ENCODE data around the gene KYNU.
"Not testable (repeated sequence)": the region's sequence is repeated elsewhere in the genome, so short reads cannot be mapped to it uniquely, and the experiment has no call there.

KYNU gene

DNA sequence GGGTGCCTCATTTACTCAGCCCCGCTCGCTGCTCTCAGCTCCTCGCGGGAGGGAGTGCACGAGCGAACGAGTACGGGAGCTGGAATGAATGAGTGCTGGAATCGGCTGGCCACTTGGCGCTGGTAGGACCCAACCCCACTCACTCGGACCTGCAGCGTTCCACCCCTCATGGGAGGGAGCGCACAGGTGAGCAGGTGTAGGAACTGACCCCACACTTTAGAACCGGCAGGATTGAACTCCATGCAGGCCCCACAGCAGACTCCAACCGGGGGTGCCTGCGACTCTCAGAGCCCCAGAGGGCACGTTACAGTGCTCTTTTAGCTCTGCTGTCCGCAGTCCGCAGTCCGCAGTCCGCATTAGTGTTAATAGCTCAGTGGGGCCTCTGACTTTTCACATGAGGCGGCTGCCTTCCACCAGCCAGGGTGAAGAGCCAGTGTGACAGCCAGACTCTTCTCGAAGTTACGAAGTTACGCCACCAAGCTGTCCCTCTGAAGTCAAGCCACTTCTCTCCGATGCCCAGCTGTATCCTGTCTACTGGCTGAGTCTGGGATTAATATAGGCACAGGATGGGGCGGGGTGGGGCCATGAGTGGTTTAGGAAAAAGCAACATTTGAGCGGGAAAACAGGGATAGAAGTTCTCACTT, 149.1 kb downstream of the KYNU start:
- DNase-seq (ENCODE audit: low spot score), result no peak

DNA sequence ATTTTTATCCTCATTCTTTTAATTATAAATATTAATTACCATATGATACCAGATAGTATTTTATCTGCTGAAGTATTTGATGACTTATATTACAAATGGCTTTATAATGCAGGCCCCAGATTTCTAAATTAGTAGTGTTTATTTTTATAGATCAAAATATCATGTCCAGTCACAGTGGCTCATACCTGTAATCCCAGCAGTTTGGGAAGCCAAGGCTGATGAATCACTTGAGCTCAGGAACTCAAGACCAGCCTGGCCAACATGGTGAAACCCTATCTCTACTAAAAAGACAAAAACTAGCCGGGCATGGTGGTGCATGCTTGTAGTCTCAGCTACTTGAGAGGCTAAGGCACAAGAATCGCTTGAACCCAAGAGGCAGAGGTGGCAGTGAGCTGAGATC, 151.7 kb downstream of the KYNU start:
- no peak for DNase-seq (ENCODE audit: low spot score)

DNA sequence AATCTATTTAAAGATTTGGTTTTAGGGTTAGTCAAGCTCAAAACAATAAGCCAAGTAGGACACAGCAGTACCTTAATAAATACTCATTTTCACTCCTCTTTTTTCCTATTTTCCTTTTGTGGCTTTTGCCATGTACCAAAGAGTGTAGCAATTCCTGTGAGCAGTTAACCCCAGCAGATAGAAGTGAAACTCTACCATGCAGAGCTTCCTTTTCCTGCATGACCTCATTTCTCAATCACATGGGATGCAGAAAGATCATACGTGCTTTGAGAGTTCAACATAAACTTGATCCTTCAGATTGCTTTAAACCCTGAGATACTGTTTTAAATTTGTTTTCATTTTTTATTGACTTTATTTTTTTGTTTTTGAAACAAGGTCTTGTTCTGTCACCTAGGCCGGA, 152.7 kb downstream of the KYNU start:
- DNase-seq (ENCODE audit: low spot score), result no peak

DNA sequence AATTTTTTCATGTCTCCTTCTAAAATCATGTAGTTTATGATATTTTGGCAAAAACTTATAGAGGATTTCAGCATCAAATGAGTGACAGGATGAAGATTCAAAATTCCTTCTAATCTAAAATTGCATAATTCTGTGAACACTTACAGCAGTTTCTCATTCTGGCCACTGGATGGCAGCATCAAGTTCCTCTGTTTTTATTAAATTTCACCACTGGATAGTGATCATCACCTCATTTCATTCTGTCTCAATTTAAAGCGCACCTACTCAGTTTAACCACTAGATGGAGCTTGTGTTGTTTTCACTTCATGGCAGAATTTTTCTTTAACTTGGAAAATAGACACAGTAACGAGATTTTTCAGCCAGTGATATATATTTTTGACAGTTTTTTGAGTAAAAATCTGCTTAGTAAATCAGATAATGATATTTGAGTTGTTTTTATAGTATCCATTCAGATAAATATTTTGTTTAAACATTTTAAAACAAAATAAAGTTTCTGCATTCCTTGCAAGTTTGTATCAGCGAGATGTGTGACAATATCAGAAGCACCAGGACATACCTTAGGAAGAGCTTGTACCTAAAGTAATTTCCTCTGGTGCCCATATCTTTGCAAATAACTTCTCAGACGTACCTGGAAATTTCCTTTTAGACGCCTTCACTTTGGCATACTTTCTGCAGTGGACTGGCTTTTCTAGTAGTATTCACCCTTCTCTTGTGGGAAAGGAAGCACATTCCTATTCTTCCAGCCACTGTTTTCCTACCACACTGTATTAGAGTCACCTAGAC, 157.0 kb downstream of the KYNU start:
- DNase-seq (ENCODE audit: low spot score), result peak; percentile 74

DNA sequence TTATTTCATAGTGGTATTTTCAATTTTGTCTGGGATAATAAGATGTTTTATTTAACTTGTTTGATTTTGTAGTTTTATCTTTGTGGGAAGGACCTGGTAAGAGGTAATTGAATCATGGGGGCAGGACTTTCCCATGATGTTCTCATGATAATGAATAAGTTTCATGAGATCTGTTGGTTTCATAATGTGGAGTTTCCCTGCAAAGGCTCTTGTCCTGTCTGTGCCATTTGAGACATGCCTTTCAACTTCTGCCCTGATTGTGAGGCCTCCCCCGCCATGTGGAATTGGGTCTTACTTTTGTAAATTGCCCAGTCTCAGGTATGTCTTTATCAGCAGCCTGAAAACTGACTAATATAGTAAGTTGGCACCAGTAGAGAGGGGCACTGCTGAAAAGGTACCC, 174.0 kb downstream of the KYNU start:
- DNase-seq (ENCODE audit: low spot score), result no peak

DNA sequence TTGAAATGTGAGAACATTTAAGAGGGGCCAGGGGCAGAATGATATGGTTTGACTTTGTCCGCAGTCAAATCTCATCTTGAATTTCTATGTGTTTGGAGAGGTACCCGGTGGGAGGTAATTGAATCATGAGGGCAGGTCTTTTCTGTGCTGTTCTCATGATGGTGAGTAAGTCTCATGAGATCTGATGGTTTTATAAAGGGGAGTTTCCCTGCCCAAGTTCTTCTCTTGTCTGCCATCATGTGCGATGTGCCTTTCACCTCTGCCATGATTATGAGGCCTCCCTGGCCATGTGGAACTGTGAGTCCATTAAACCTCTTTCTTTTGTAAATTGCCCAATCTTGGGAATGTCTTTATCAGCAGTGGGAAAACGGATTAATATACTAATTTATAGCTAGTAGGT, 176.0 kb downstream of the KYNU start:
- not testable (repeated sequence) for DNase-seq (ENCODE audit: low spot score)

DNA sequence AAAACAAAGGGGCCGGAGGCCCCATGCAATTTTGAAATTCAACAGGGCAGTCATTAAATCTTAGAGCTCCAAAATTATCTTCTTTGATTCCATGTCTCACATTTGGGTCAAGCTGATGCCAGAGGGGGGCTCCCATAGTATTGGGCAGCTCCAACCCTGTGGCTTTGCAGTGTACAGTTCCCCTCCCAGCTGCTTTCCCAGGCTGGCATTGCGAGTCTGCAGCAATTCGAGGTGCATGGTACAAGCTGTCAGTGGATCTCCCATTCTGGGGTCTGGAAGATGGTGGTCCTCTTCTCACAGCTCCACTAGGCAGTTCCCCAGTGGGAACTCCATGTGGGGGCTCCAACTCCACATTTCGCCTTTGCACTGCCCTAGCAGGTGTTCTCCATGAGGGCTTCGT, 179.1 kb downstream of the KYNU start:
- no peak for DNase-seq (ENCODE audit: low spot score)

DNA sequence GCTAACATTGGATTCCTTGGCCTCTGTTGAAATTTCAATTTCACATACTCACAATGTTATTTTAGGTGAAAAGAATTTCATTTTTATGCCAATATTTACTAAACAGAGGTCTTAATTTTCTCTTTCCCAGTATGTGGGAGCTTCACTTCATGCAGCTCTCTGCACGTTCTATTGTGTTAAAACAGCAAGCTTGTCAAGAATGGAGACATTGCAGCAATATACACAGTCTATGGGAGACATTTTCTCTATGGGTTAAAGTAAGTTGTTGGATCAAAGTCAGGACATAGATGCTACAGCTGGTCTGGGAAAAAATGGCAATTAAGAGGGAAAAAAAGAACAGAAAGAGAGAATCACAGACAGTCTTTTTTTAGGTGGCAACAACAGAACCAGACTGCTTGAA, 181.4 kb downstream of the KYNU start:
- no peak for DNase-seq (ENCODE audit: low spot score)

DNA sequence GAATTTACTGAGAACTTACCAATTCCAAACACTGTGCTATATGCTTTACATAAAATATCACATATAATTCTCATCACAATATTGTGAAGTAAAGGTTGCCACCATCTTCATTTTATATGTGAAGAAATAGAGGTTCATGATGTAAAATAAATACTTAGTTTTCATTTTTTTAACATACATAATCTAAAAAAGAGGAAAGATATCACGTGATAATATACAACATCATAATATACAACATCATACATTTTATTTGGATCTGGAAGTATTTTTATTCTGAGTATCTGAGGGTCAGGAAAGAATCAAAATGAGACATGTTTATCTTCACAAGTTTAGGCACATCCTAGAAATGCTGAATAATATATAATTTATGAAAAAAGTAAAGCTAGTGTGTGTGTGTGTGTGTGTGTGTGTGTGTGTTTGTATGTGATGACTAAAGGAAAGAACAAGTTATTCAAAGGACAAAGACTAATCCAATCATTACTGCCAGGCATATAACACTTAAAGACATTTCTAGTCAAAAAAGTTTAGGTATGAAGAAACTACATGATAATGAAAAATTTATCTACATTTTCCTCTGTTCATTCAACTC, 186.2 kb downstream of the KYNU start:
- DNase-seq (ENCODE audit: low spot score), result no peak

DNA sequence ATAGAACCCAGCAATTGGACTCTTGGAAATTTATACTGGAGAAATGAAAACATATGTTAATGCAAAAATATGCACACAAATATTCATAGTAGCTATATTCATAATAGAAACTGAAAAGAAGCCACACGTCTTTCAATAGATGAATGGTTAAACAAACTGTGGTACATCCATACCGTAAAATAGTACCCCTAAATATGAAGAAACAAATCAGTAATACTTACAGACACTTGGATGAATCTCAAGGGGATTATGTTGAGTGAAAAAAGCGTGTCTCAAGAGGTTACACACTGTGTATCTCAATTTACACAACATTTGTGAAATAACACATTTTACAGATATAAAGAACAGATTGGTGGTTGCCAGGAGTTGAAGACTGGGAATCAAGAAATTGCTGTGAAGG, 190.6 kb downstream of the KYNU start:
- DNase-seq (ENCODE audit: low spot score), result no peak

DNA sequence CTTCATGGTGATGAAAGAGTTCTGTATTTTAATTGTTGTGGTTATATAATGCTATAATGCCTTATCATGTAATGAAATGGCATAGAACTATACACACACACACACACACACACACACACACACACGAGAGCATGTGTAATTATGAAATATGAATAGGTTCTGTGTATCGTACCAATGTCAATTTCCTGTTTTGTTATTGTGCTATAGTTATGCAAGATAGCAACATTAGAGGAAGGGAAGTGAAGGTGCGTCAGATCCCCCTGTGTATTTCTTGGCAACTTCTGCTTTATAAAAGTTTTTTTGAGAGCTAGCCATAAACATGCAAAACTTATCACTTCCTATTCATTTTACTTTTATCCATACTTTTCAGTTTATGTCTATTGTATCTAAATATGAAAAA, 191.0 kb downstream of the KYNU start:
- DNase-seq (ENCODE audit: low spot score), result no peak

DNA sequence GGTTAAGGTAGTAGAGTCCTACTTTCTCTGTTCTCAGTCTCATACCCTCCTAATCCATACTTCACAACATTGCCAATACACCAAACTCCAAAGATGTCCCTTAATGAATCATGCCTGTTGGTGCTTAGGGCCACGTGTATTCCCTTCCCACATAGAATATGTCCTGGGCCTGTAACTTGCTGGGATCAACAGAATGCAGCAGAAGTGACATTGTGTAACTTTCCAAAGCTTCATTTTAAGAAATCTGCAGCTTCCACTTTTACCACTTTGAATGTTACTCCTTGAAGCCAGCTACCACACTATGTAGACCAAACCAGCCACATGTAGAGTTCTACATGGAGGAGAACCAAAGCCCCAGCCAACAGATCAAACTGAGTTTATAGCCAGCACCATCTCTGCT, 193.2 kb downstream of the KYNU start:
- DNase-seq (ENCODE audit: low spot score), result no peak

DNA sequence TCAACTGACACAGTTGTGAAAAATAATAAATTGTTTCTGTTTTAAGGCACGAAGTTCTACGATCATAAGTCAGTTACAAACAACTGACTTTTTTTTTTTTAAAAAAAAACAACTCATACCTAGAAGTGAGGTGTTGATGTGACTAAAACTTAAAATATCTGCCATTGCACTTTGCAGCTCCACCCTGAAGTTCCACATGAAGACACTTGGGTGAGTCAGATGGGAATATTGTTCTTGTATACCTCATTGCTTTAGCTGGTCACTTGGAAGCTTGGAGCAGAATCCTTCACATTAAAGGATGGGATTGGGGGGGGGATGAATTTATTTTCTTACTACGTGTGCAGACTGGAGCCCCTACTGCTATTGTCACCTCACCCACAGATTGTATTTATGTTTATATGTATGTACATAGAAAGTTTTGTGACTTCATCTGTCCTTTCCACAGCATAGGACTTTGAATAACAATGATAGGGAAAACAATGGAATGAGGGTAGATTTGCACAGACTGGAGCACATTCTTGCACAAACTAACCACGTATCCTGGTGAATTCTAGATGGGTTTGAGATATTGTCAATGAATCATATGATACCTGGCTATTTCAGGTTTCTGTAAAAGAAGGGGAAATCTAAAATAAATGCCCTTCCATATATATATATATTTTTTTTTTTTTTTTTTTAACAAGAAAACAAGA, 193.9 kb downstream of the KYNU start:
- no peak for DNase-seq (ENCODE audit: low spot score)

DNA sequence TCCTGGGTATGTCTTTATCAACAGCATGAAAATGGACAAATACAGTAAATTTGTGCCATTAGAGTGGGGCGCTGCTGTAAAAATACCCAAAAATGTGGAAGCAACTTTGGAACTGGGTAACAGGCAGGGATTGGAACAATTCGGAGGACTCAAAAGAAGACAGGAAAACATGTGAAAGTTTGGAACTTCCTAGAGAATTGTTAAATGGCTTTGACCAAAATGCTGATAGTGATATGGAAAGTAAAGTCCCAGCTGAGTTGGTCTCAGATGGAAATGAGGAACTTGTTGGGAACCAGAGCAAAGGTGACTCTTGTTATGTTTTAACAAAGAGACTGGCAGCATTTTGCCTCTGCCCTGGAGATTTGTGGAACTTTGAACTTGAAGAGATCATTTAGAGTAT, 197.4 kb downstream of the KYNU start:
- not testable (repeated sequence) for DNase-seq (ENCODE audit: low spot score)

DNA sequence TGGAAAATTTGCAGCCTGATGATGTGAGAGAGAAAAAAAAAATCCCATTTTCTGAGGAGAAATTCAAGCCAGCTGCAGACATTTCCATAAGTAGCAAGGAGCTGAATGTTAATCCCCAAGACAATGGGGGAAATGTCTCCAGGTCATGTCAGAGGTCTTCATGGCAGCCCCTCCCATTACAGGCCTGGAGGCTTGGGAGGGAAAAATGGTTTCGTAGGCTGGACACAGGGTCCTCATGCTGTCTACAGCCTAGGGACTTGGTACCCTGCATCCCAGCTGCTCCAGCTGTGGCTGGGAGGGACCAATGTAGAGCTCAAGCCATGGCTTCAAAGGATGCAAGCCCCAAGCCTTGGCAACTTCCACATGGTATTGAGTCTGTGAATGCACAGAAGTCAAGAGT, 198.2 kb downstream of the KYNU start:
- no peak for DNase-seq (ENCODE audit: low spot score)

DNA sequence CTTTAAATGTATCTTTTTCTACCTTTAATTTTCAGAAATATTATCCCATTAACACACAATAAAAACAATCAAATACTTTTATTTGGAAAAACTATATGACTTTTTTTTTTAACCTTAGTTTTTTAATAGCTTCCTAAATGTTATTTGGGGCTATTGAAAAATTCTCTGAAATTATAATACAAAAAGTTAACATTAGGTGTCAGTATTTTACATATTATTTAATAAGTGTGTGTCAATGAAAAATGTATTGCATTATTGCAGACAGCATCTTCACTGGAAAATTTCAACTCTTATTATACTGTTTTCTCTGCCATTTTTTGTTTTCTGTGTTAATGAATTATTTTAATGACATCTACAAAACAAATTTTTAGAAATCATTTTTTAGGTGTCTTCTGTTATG, 200.6 kb downstream of the KYNU start:
- DNase-seq (ENCODE audit: low spot score), result no peak

DNA sequence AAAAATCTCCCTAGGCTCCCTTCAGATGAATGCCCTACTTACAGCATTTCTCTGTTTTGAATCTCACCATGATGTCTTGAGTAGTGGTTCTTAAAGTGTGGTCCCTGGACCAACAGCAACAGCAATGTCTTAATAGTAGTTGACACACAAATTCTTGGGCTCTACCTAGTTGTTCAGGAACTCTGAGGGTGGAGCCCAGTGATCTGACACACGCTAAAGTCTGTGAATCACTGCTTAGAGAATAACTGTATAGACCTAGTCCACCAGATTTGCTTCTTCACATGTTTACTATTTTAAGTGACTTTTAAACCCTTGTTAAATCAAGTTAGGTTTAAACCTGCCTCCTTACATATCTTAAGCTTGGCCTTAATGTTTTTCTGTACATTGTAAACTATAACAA, 204.2 kb downstream of the KYNU start:
- no peak for DNase-seq (ENCODE audit: low spot score)

DNA sequence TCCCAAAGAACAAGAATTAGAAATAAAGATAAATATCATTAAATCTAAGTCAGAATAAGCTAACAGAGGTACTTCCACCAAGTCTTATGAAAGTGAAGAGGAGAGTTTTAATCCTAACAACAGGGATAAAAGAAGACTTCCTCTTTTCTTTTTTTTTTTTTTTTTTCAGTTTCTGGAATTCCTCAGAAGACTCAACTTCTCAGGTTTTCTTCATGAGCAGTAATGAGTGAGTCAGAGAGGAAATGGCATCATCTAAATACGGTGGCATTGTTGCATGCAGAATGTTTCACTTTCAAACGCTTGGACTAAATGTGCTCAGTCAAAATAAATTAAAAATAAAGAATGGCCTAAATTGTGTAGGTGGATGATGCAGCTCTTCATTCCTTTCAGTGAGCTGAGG, 206.2 kb downstream of the KYNU start:
- peak; percentile 55 for DNase-seq (ENCODE audit: low spot score)

DNA sequence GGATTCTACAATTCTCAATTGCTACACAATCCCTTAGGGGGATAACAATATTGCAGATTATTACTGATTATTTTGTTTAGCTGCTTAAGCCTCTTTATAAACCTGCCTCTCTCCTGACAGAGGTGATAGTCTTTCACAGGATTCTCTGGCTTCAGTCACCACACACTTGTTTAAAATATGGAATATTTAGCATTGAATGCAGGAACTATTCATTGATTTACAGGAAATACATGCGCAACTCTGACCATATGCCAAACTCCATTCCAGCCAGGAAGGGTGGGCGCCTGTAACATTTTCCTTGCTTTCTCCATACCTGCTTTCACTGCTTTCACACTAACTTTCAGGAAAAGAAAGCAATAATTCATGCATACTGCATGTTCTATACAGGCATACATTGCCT, 207.0 kb downstream of the KYNU start:
- no peak for DNase-seq (ENCODE audit: low spot score)

DNA sequence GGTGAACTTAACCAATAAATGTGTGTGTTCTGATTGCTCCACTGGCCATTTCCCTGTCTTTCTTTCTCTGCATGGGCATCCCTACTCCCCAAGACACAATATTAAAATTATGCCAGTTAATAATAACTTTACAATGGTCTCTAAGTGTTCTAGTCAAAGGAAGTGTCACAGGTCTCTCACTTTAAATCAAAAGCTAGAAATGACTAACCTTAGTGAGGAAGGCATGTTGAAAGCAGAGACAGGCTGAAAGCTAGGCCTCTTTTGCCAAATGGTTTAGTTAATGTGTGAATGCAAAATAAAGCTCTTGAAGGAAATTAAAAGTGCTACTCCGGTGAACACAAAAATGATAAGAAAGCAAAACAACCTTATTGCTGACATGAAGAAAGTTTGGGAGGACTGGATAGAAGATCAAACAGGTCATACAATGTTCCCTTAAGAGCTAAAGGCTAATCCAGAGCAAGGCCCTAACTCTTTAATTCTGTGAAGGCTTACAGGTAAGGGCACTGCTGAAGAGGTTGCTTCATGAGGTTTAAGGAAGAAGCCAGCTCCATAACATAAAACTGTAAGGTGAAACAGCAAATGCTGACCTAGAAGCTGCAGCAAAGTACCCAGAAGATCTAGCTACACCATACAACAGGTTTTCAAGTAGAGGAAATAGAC, 207.8 kb downstream of the KYNU start:
- no peak for DNase-seq (ENCODE audit: low spot score)

DNA sequence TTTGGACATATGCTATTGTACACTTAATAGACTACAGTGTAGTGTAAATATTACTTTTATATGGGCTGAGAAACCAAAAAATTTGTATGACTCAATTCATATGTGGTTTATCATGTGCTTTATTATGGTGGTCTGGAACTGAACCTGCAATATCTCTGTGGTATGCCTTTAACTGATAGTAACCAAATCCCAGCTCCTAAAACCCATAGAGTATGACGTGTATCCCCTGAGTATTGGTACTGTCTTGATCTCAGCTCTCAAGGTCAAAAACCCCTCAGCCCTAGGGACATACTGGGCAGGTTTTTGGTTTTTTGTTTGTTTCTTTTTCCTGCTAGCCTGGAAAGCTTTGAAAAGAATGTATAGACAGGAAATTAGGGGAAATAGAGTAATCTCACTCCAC, 209.6 kb downstream of the KYNU start:
- no peak for DNase-seq (ENCODE audit: low spot score)

DNA sequence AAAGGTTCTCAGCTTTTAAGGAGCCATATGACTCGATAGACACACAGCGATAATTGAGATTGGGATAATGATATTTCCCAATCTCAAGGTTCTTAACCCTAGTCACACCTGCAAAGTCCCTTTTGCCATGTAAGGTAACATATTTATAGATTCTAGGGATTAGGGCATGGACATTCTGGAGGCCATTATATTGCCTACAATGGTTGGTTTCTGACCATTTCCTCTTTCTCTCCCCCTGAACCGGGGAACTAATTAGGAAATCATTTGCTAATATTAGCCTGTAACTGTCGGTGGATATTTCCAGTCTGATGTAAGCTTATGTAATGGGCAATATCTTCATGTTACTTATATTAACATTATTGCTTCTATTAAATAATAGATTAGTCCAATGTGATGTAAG, 210.9 kb downstream of the KYNU start:
- DNase-seq (ENCODE audit: low spot score), result no peak

All from AG08395 (cell line).